ENCODE data around the gene STX10. TPM values are rescaled to one million over a fixed set of nuclear protein-coding genes. Genes with fewer than 3 reads are reported as not detected.
"Not testable (repeated sequence)": the region's sequence is repeated elsewhere in the genome, so short reads cannot be mapped to it uniquely, and the experiment has no call there.

STX10 gene
- total RNA-seq, result 10 to 100 TPM; 33.5 TPM
- total RNA-seq, result 33.2 to 58.8 reads per million in 2 donors

GRCh38 chr19:13150187-13150930, at the start of gene STX10, which contains the start of gene IER2:
STX10 (minus strand) TSS chr19:13150375; CDS start chr19:13150173, 202 bp downstream.
IER2 (plus strand) TSS chr19:13150411; CDS start chr19:13153187, 2,776 bp downstream.
- peak within 1 kb of the TSS; percentile 93 for H3K4me3 Mint-ChIP-seq
- H3K27me3 Mint-ChIP-seq, result no peaks in the 10 kb centered on the region
- peaks cover 40% of the 10 kb centered on the region for H3K4me1 Mint-ChIP-seq
- H3K36me3 Mint-ChIP-seq (ENCODE audit: low read depth), result peaks cover 8% of the 10 kb centered on the region
- peak; percentile 64 for ATAC-seq
- H3K9me3 ChIP-seq (ENCODE audit: control insufficient read depth, low read length, poor library complexity, severe bottlenecking), result peaks cover 4% of the 10 kb centered on the region
- peak within 1 kb of the TSS; percentile 97 for H3K27ac Mint-ChIP-seq
- peak; percentile 85 to 88 (median 88) for DNase-seq

GRCh38 chr19:13198634-13199033, 48.5 kb upstream of the STX10 start:
- no peak for DNase-seq
- Mint-ChIP-seq H3K4me1 (peaks cover 11% of the 10 kb centered on the region), H3K27me3 (no peaks in the 10 kb centered on the region), H3K4me3 (no peak overlapping the region), H3K27ac (no peak overlapping the region), H3K36me3 (ENCODE audit: low read depth) (no peaks in the 10 kb centered on the region)
- no peaks in the 10 kb centered on the region for H3K9me3 ChIP-seq (ENCODE audit: control insufficient read depth, low read length, poor library complexity, severe bottlenecking)
- no peak for ATAC-seq

GRCh38 chr19:13195678-13196077, 45.5 kb upstream of the STX10 start:
- H3K27ac Mint-ChIP-seq, result peak overlapping the region; percentile 87
- H3K36me3 Mint-ChIP-seq (ENCODE audit: low read depth), result no peaks in the 10 kb centered on the region
- DNase-seq (peak; percentile 32 to 50 (median 39)), ATAC-seq (peak; percentile 77)
- H3K27me3 Mint-ChIP-seq, result no peaks in the 10 kb centered on the region
- H3K4me1 Mint-ChIP-seq, result peaks cover 14% of the 10 kb centered on the region
- no peaks in the 10 kb centered on the region for H3K9me3 ChIP-seq (ENCODE audit: control insufficient read depth, low read length, poor library complexity, severe bottlenecking)
- H3K4me3 Mint-ChIP-seq, result peak overlapping the region; percentile 49

- no peak for ATAC-seq
- Mint-ChIP-seq H3K4me3 (no peak overlapping the region), H3K36me3 (ENCODE audit: low read depth) (no peaks in the 10 kb centered on the region), H3K27ac (no peak overlapping the region), H3K4me1 (peaks cover 25% of the 10 kb centered on the region), H3K27me3 (no peaks in the 10 kb centered on the region)
- H3K9me3 ChIP-seq (ENCODE audit: control insufficient read depth, low read length, poor library complexity, severe bottlenecking), result no peaks in the 10 kb centered on the region
- no peak for DNase-seq
Measured at GRCh38 chr19:13190781-13191540, 40.8 kb upstream of the STX10 start.

- no peak for ATAC-seq
- peaks cover 19% of the 10 kb centered on the region for H3K4me1 Mint-ChIP-seq
- DNase-seq, result no peak
- H3K4me3 Mint-ChIP-seq, result no peak overlapping the region
- no peaks in the 10 kb centered on the region for H3K27me3 Mint-ChIP-seq
- no peak overlapping the region for H3K27ac Mint-ChIP-seq
- H3K36me3 Mint-ChIP-seq (ENCODE audit: low read depth), result no peaks in the 10 kb centered on the region
- H3K9me3 ChIP-seq (ENCODE audit: control insufficient read depth, low read length, poor library complexity, severe bottlenecking), result no peaks in the 10 kb centered on the region
Measured at GRCh38 chr19:13189600-13189999, 39.4 kb upstream of the STX10 start.

GRCh38 chr19:13187419-13187818, 37.2 kb upstream of the STX10 start:
- no peak for DNase-seq
- Mint-ChIP-seq H3K4me3 (peak overlapping the region; percentile 57), H3K36me3 (ENCODE audit: low read depth) (no peaks in the 10 kb centered on the region), H3K27ac (peak overlapping the region; percentile 90), H3K4me1 (peaks cover 16% of the 10 kb centered on the region), H3K27me3 (no peaks in the 10 kb centered on the region)
- no peak for ATAC-seq
- no peaks in the 10 kb centered on the region for H3K9me3 ChIP-seq (ENCODE audit: control insufficient read depth, low read length, poor library complexity, severe bottlenecking)

GRCh38 chr19:13186688-13187087, 36.5 kb upstream of the STX10 start:
- not testable (repeated sequence) for H3K9me3 ChIP-seq (ENCODE audit: control insufficient read depth, low read length, poor library complexity, severe bottlenecking); H3K27ac Mint-ChIP-seq; H3K36me3 Mint-ChIP-seq (ENCODE audit: low read depth); DNase-seq; H3K4me3 Mint-ChIP-seq; H3K27me3 Mint-ChIP-seq; ATAC-seq
- peaks cover 21% of the 10 kb centered on the region for H3K4me1 Mint-ChIP-seq

GRCh38 chr19:13185763-13186657, 35.8 kb upstream of the STX10 start:
- not testable (repeated sequence) for ATAC-seq; H3K9me3 ChIP-seq (ENCODE audit: control insufficient read depth, low read length, poor library complexity, severe bottlenecking); H3K4me3 Mint-ChIP-seq; DNase-seq; H3K36me3 Mint-ChIP-seq (ENCODE audit: low read depth); H3K27me3 Mint-ChIP-seq
- H3K27ac Mint-ChIP-seq, result peak overlapping the region; percentile 49
- peaks cover 18% of the 10 kb centered on the region for H3K4me1 Mint-ChIP-seq

GRCh38 chr19:13184926-13185325, 34.8 kb upstream of the STX10 start:
- not testable (repeated sequence) for H3K27ac Mint-ChIP-seq; DNase-seq; H3K4me3 Mint-ChIP-seq; H3K27me3 Mint-ChIP-seq; ATAC-seq; H3K36me3 Mint-ChIP-seq (ENCODE audit: low read depth); H3K9me3 ChIP-seq (ENCODE audit: control insufficient read depth, low read length, poor library complexity, severe bottlenecking)
- H3K4me1 Mint-ChIP-seq, result peaks cover 23% of the 10 kb centered on the region

- peak overlapping the region; percentile 9 for H3K4me3 Mint-ChIP-seq
- DNase-seq, result no peak
Measured at GRCh38 chr19:13181747-13182388, 31.7 kb upstream of the STX10 start.

GRCh38 chr19:13178291-13178690, 28.1 kb upstream of the STX10 start:
- H3K4me3 Mint-ChIP-seq; H3K36me3 Mint-ChIP-seq (ENCODE audit: low read depth); ATAC-seq; H3K27me3 Mint-ChIP-seq; H3K9me3 ChIP-seq (ENCODE audit: control insufficient read depth, low read length, poor library complexity, severe bottlenecking); DNase-seq; H3K27ac Mint-ChIP-seq: not testable (repeated sequence)
- H3K4me1 Mint-ChIP-seq, result peaks cover 10% of the 10 kb centered on the region

More at GRCh38 chr19:13181747-13182388, 31.7 kb upstream of the STX10 start:
- no peaks in the 10 kb centered on the region for H3K27me3 Mint-ChIP-seq
- no peak overlapping the region for H3K27ac Mint-ChIP-seq
- no peak for ATAC-seq
- H3K4me1 Mint-ChIP-seq, result peaks cover 15% of the 10 kb centered on the region
- H3K36me3 Mint-ChIP-seq (ENCODE audit: low read depth), result no peaks in the 10 kb centered on the region
- no peaks in the 10 kb centered on the region for H3K9me3 ChIP-seq (ENCODE audit: control insufficient read depth, low read length, poor library complexity, severe bottlenecking)

- not testable (repeated sequence) for H3K36me3 Mint-ChIP-seq (ENCODE audit: low read depth); H3K4me3 Mint-ChIP-seq; DNase-seq; H3K27ac Mint-ChIP-seq; ATAC-seq; H3K27me3 Mint-ChIP-seq; H3K9me3 ChIP-seq (ENCODE audit: control insufficient read depth, low read length, poor library complexity, severe bottlenecking)
- H3K4me1 Mint-ChIP-seq, result peaks cover 14% of the 10 kb centered on the region
Measured at GRCh38 chr19:13177584-13177983, 27.4 kb upstream of the STX10 start.

Data from T-helper 17 cell (primary cell).